Left ventricle myocardium inferior (tissue), 1 donor: ENCODE results near the gene ERAS. TPM values are rescaled to one million over a fixed set of nuclear protein-coding genes. Genes with fewer than 3 reads are reported as not detected.
"Not testable (repeated sequence)": the region's sequence is repeated elsewhere in the genome, so short reads cannot be mapped to it uniquely, and the experiment has no call there.

Experiments
- DNase-seq: peaks from one replicate; pipeline ENCODE4 v3.0.0-alpha.2; 2020
- H3K27ac ChIP-seq: fragments of 200-600 bp; replicated peaks from 2 replicates; pipeline ENCODE4 v1.8.0; 2021
- H3K27me3 ChIP-seq: fragments of 200-600 bp; 2 replicates; pipeline ENCODE4 v1.8.0; 2021; ENCODE audit warnings: low read depth
- H3K36me3 ChIP-seq: fragments of 200-600 bp; 2 replicates; pipeline ENCODE4 v1.8.0; 2021
- H3K4me1 ChIP-seq: fragments of 200-600 bp; 2 replicates; pipeline ENCODE4 v1.8.0; 2021
- H3K4me3 ChIP-seq: fragments of 200-600 bp; 2 replicates; pipeline ENCODE4 v1.8.0; 2021; ENCODE audit warnings: mild to moderate bottlenecking, moderate library complexity
- H3K9me3 ChIP-seq: fragments of 200-600 bp; replicated peaks from 2 replicates; pipeline ENCODE4 v1.8.0; 2021
- intact Hi-C: fragments of 100-400 bp; cut with micrococcal nuclease; formaldehyde crosslinking; loops from one replicate; pipeline ENCODE4 v1.11.0; 2022
- total RNA-seq: library from RNA; stranded (reverse); fragmentation: NEBNext Ultra II Directional; extraction: Animal tissue kit (Norgen Biotek cat#: 25700); gene quantifications from one replicate; pipeline ENCODE4 v1.2.1, GENCODE V29; 2021
- TF ChIP-seq, protein P1 (sequence below): fragments of 200-600 bp; IDR thresholded peaks from 2 replicates; pipeline ENCODE4 v1.8.0; 2021; ENCODE audit warnings: antibody characterized with exemption, mild to moderate bottlenecking, borderline replicate concordance
- donor health status: DM: no; HTN: yes; CAD: no; lungs with severe emphysema.

ERAS gene
- total RNA-seq, 1 donor from 2014 or later: not detected

DNA sequence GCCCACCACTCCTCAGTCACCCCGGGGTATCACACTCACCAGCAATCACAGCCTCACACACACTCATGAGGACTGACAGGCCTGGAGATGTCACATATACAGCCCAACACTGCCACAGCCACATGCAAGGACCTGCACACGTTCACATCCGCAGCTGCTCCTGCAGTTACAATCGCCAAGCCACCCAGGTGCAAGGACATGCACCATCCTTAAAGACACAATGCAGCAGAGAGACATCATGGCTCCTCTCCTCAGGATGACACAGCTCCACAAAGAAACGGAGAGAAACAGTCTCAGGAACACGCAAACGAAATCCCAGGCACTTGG is 8.0 kb downstream of the ERAS start:
- TF ChIP-seq, protein P1, sequence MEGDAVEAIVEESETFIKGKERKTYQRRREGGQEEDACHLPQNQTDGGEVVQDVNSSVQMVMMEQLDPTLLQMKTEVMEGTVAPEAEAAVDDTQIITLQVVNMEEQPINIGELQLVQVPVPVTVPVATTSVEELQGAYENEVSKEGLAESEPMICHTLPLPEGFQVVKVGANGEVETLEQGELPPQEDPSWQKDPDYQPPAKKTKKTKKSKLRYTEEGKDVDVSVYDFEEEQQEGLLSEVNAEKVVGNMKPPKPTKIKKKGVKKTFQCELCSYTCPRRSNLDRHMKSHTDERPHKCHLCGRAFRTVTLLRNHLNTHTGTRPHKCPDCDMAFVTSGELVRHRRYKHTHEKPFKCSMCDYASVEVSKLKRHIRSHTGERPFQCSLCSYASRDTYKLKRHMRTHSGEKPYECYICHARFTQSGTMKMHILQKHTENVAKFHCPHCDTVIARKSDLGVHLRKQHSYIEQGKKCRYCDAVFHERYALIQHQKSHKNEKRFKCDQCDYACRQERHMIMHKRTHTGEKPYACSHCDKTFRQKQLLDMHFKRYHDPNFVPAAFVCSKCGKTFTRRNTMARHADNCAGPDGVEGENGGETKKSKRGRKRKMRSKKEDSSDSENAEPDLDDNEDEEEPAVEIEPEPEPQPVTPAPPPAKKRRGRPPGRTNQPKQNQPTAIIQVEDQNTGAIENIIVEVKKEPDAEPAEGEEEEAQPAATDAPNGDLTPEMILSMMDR: no peak
- intact Hi-C loops: no loop called here
- no peaks in the 10 kb centered on the region for H3K9me3 ChIP-seq
- no peak overlapping the region for H3K4me3 ChIP-seq
- H3K27me3 ChIP-seq: peaks cover 59% of the 10 kb centered on the region
- DNase-seq: no peak
- no peaks in the 10 kb centered on the region for H3K36me3 ChIP-seq
- H3K4me1 ChIP-seq: no peaks in the 10 kb centered on the region
- H3K27ac ChIP-seq: no peak overlapping the region

DNA sequence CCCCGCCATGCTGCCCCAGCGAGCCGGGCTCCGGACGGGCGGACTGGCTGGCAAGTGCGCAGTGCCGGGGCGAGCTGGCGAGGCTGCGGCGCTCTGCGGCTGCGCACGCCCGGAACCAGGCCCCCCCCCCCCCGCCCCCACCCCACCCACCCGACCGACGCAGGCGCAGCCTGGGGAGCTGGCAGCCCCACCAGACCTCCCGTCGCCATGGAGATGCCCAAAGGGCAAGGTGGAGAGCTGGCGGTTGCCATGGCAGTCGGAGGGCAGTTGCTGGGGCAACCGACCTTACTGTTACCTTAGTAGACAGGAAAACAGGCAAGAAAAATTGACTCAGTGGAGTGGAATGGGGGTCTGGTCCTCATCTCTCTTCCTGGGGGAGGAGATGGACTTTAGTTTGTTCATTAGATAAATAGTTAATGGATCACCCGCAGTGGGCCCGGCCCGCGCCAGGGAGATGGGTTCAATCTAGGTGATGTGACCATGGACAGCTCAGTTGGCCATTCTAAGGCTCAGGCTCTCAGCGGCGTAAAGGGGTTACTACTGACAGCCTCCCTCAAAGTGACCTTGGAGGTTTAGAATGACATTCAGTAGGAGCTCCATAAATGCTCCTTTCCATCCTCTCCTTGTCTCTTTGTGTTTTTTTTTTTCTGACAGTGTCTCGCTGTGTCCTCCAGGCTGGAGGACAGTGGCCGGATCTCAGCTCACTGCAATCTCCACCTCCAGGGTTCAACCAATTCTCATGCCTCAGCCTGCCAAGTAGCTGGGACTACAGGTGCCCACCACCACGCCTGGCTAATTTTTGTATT is 9.4 kb downstream of the ERAS start, which contains the start of gene PCSK1N:
TSS of gene PCSK1N (minus strand) at position 87 of the 806 bp plus-strand sequence. CDS start at position 9, 78 bp downstream.
- intact Hi-C loops: no loop called here
- Histone ChIP-seq H3K9me3 (no peaks in the 10 kb centered on the region), H3K36me3 (no peaks in the 10 kb centered on the region), H3K4me1 (no peaks in the 10 kb centered on the region), H3K4me3 (peak within 1 kb of the TSS; percentile 43), H3K27ac (no peak within 1 kb of the TSS), H3K27me3 (peaks cover 52% of the 10 kb centered on the region)
- DNase-seq: no peak
- TF ChIP-seq, protein P1: no peak

DNA sequence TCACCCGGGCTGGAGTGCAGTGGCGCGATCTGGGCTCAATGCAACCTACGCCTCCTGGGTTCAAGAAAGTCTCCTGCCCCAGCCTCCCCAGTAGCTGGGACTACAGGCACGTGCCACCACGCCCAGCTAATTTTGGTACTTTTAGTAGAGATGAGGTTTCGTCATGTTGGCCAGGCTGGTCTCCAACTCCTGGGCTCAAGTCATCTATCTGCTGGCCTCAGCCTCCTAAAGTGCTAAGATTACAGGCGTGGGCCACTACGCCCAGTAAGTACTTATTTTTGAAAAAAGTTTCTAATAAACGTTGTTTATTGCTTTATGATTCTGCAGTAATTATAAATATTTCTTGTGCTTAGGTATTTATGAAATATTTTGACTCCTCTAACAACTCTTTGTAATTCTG is 13.4 kb downstream of the ERAS start:
- peaks cover 14% of the 10 kb centered on the region for H3K27me3 ChIP-seq
- TF ChIP-seq, protein P1: no peak
- no peaks in the 10 kb centered on the region for H3K9me3 ChIP-seq
- H3K27ac ChIP-seq: no peak overlapping the region
- no peak for DNase-seq
- H3K4me3 ChIP-seq: no peak overlapping the region
- no peaks in the 10 kb centered on the region for H3K36me3 ChIP-seq
- intact Hi-C loops: no loop called here
- no peaks in the 10 kb centered on the region for H3K4me1 ChIP-seq

DNA sequence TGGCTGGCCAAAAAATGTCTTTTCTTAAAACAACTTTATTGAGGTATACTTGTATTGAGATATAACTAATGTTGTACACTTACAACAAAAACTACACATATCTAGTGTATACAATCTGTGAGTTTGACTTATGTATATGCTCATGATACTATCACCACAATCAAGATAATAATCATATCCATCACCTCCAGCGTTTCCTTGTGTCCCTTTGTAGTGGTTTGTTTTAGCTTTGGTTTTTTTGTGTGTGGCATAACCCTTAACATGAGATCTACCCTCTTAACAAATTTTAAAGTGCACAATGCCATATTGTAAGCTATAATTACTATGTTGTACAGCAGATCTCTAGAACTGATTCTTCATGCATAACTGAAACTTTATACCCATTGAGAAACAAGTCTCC is 22.5 kb downstream of the ERAS start:
- DNase-seq: no peak
- TF ChIP-seq, protein P1: no peak
- no peak overlapping the region for H3K4me3 ChIP-seq
- H3K27me3 ChIP-seq: no peaks in the 10 kb centered on the region
- intact Hi-C loops: no loop called here
- H3K4me1 ChIP-seq: no peaks in the 10 kb centered on the region
- H3K36me3 ChIP-seq: no peaks in the 10 kb centered on the region
- H3K9me3 ChIP-seq: no peaks in the 10 kb centered on the region
- no peak overlapping the region for H3K27ac ChIP-seq

DNA sequence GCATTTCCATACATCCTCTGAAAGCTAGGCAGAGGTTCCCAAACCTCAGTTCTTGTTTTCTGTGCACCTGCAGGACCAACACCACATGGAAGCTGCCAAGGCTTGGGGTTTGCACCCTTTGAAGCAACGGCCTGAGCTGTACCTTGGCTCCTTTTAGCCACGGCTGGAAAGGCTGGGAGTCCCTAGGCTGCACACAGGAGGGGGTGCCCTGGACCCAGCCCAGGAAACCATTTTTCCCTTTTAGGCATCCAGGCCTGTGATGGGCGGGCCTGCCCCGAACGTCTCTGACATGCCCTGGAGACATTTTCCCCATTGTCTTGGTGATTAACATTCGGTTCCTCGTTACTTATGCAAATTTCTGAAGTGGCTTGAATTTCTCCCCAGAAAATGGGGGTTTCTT is 26.5 kb downstream of the ERAS start:
- H3K9me3 ChIP-seq: no peaks in the 10 kb centered on the region
- no peak for DNase-seq
- H3K4me1 ChIP-seq: no peaks in the 10 kb centered on the region
- no peak overlapping the region for H3K27ac ChIP-seq
- intact Hi-C loops: no loop called here
- no peaks in the 10 kb centered on the region for H3K27me3 ChIP-seq
- no peaks in the 10 kb centered on the region for H3K36me3 ChIP-seq
- TF ChIP-seq, protein P1: no peak
- no peak overlapping the region for H3K4me3 ChIP-seq

DNA sequence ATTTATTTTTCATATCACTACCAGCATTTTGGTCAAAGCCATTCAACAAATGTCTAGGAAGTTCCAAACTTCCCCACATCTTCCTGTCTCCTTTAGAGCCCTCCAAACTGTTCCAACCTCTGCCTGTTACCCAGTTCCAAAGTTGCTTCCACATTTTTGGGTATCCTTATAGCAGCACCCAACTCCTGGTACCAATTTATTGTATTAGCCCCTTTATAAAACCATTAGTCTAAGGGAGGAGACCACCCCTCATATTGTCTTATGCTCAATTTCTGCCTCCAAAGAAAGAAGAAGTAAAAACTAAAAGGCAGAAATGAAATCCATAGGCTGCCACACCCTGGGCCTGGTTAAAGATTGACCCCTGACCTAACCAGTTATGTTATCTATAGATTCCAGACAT is 27.2 kb downstream of the ERAS start:
- H3K36me3 ChIP-seq, H3K4me3 ChIP-seq, H3K27ac ChIP-seq, DNase-seq, H3K4me1 ChIP-seq, H3K27me3 ChIP-seq, intact Hi-C loops, H3K9me3 ChIP-seq: not testable (repeated sequence)

DNA sequence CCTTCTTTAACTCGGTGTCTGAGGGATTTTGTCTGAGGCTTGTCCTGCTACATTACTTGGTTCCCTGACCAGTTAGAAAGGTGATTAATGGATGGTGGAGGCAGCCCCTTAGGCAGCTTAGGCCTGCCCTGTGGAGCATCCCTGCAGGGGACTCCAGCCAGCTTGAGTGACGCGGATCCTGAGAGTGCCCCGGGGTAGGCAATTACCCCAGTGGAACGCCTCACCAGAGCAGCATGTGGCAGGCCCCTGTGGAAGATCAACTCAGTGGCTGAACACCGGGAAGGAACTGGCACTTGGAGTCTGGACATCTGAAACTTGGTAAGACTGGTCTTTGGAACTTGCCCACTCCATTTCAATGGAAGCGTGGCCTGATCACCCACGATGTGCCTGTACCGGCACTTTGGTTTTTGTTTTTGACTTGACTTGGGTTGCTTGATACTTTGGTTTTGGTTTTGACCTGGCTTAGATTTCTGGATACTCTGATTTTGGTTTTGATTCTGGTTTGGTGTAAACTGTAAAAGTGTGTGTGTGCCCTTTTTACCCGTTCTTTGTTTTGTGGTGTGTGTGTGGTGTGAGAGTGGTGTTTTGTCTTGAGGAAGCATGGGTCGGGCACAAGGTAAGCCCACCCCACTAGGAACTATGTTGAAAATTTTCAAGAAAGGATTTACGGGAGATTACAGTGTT is 27.9 kb downstream of the ERAS start:
- H3K4me3 ChIP-seq, H3K27me3 ChIP-seq, H3K36me3 ChIP-seq, DNase-seq, H3K9me3 ChIP-seq, intact Hi-C loops, H3K27ac ChIP-seq, H3K4me1 ChIP-seq: not testable (repeated sequence)
